ENCODE measurements around the gene PDE6H. TPM values are rescaled to one million over a fixed set of nuclear protein-coding genes. Genes with fewer than 3 reads are reported as not detected.
A peak's percentile ranks its signal among the peaks of the same experiment; 100 is the strongest.

PDE6H gene
- total and polyA plus RNA-seq, 4 donors, result not detected

GRCh38 chr12:14956905-14957304, 15.9 kb upstream of the PDE6H start:
- TF ChIP-seq ZBTB33 (IDR thresholded peaks at IDR 0.05) (no peak), GABPA (IDR thresholded peaks at IDR 0.05 in 1 of 2, conservative IDR thresholded peaks at IDR 0.05 in 1 of 2) (no peak), CTCF (IDR thresholded peaks at IDR 0.05; ENCODE audit: low read depth, low read length, missing input control) (no peak), FOXA1 (IDR thresholded peaks at IDR 0.05) (no peak), FOXA2 (IDR thresholded peaks at IDR 0.05) (no peak), TAF1 (conservative IDR thresholded peaks at IDR 0.05) (no peak), NR2F2 (IDR thresholded peaks at IDR 0.05) (no peak), SP1 (IDR thresholded peaks at IDR 0.05) (no peak), MAX (IDR thresholded peaks at IDR 0.05) (no peak)
- peak overlapping the region in 1 of 2 donors; percentile 12 for H3K27ac ChIP-seq (ENCODE audit: low read depth in 1 of 2, low read length in 2 of 2)
- H3K4me1 ChIP-seq (ENCODE audit: control insufficient read depth in 4 of 4, insufficient read depth in 4 of 4, low read length in 3 of 4), result peaks cover 0 to 6% (median 4%) of the 10 kb centered on the region in 4 donors
- H3K9ac ChIP-seq (ENCODE audit: low read depth in 1 of 2, low read length in 2 of 2), result no peak overlapping the region
- 70% methylated on average over 2 of the region's 2 CpGs for whole genome bisulfite sequencing
- no peak for DNase-seq (ENCODE audit: low spot score)
- H3K9me3 ChIP-seq (ENCODE audit: control insufficient read depth in 4 of 4, low read length in 3 of 4), result no peaks in the 10 kb centered on the region
- no peaks in the 10 kb centered on the region for H3K36me3 ChIP-seq (ENCODE audit: control insufficient read depth in 4 of 4, insufficient read depth in 3 of 4, low read depth in 1 of 4, low read length in 3 of 4)
- no peak overlapping the region for H3K4me3 ChIP-seq (ENCODE audit: low read depth in 1 of 3, low read length in 3 of 3)
- H3K27me3 ChIP-seq (ENCODE audit: control insufficient read depth in 4 of 4, insufficient read depth in 4 of 4, low read length in 3 of 4), result no peaks in the 10 kb centered on the region

GRCh38 chr12:14957551-14958168, 15.2 kb upstream of the PDE6H start:
- TF ChIP-seq FOXA2 (IDR thresholded peaks at IDR 0.05) (no peak), CTCF (IDR thresholded peaks at IDR 0.05; ENCODE audit: low read depth, low read length, missing input control) (no peak), ATF3 (IDR thresholded peaks at IDR 0.05) (no peak), RXRA (IDR thresholded peaks at IDR 0.05) (no peak), JUND (IDR thresholded peaks at IDR 0.05) (no peak), FOXA1 (IDR thresholded peaks at IDR 0.05) (no peak)
- H3K4me1 ChIP-seq (ENCODE audit: control insufficient read depth in 4 of 4, insufficient read depth in 4 of 4, low read length in 3 of 4), result peaks cover 0 to 6% (median 3%) of the 10 kb centered on the region in 4 donors
- no peak for DNase-seq (ENCODE audit: low spot score)
- H3K4me3 ChIP-seq (ENCODE audit: low read depth in 1 of 3, low read length in 3 of 3), result no peak overlapping the region
- 67% methylated on average over 5 of the region's 5 CpGs for WGBS
- H3K27me3 ChIP-seq (ENCODE audit: control insufficient read depth in 4 of 4, insufficient read depth in 4 of 4, low read length in 3 of 4), result no peaks in the 10 kb centered on the region
- H3K9me3 ChIP-seq (ENCODE audit: control insufficient read depth in 4 of 4, low read length in 3 of 4), result no peaks in the 10 kb centered on the region
- peak overlapping the region in 1 of 2 donors; percentile 73 for H3K9ac ChIP-seq (ENCODE audit: low read depth in 1 of 2, low read length in 2 of 2)
- peak overlapping the region; percentile 56 to 83 for H3K27ac ChIP-seq (ENCODE audit: low read depth in 1 of 2, low read length in 2 of 2)
- no peaks in the 10 kb centered on the region for H3K36me3 ChIP-seq (ENCODE audit: control insufficient read depth in 4 of 4, insufficient read depth in 3 of 4, low read depth in 1 of 4, low read length in 3 of 4)

Data from liver (tissue), 9 donors.